Glomerular endothelial cell (primary cell): ENCODE results near the gene DIP2C. TPM values are rescaled to one million over a fixed set of nuclear protein-coding genes. Genes with fewer than 3 reads are reported as not detected.
"Not testable (repeated sequence)": the region's sequence is repeated elsewhere in the genome, so short reads cannot be mapped to it uniquely, and the experiment has no call there.

Source experiments
- DNase-seq: peaks from one replicate; pipeline ENCODE4 v3.0.0-alpha.2; 2011; ENCODE audit warnings: low read depth, low spot score; ENCODE audit errors: extremely low read depth
- total RNA-seq: library from RNA; depleted of rRNA; stranded (reverse); fragments of >200 nt; gene quantifications from 2 replicates; pipeline ENCODE4 v1.2.3, GENCODE V29; 2015

DIP2C gene
- total RNA-seq, 1 donor from 2014 or later = 16.5 TPM

DNA sequence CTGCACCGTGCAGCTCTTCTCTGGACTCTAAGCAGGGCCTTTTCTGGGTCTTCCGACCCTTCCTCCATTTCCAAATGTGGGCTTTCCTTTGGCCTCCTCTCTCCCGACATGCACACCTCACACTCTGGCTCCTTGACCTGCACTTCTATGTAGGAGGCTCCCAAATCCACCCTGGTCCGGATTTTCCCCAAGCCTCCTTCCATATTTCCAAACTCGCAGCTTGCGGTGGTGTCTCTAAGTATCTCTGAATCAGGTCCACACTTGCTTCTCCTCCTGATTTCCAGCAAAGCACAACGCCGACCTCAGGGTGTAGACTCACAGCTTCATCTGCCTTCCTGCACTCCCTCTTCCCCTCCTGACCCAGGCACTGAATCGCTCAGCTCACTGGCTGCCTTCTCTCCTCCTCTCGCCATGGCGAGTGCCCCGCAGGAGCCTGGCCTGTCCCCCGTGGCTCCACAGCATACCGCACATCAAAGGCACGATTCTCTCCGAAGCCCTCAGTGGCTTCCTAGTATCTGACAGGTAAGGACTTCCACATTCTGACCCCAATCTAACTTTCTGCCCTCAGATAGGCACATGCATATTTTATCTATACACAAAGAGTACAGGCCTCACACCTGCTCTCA lies 27.8 kb downstream of the DIP2C start:
- DNase-seq = no peak

DNA sequence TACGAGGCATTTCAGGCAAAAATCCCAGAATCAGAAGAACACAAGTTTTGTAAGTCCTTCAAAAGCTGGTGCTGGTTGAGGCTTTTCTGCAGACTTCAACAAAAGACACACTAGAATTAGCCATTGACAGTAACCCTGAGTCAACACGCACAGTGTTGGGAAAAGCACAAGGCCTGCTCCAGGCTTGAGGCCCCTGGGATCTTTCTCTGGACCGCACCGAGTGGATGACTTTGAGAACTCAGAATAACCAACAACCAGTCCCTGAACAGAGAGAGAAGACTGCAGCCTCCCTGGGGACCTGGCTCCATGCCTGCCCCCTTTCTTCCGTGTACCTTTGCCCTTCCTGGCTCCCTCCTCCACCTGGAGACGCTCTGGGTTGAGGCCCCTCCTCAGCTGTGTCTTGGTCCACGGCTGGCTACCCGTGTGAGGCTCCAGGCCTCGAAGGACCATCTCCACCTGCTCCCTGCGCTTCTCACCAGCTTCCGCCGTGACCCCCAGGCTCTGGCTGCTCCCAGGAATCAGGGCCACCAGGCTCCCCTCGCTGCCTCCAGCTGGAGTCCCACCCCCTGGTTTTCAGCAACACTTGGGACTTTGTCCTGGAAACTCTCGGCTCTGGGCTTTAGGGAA lies 28.4 kb downstream of the DIP2C start:
- DNase-seq = no peak

DNA sequence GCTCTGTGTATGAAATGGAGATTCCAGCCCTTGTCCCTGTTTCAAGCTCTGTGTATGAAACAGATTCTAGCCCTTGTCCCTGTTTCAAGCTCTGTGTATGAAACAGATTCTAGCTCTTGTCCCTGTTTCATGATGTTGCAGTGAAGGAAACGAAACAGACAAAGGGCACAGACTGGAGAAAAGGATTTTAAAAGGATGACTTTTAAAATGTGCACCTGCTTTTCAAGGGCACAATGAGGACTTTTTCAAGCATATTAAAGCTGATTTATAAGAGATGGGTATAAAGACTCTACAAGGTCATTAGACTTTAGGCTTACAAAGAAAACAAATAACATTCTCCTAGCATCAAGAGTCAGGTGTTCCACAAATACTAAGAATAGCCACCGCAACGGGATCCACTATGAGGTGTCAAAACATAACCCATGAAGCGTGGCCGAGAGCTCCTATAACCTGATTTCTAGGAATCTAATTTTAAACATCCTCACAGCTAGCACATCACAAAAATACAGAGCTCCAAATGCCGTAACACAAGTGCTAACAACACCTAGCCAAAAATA lies 29.0 kb downstream of the DIP2C start:
- no peak for DNase-seq

DNA sequence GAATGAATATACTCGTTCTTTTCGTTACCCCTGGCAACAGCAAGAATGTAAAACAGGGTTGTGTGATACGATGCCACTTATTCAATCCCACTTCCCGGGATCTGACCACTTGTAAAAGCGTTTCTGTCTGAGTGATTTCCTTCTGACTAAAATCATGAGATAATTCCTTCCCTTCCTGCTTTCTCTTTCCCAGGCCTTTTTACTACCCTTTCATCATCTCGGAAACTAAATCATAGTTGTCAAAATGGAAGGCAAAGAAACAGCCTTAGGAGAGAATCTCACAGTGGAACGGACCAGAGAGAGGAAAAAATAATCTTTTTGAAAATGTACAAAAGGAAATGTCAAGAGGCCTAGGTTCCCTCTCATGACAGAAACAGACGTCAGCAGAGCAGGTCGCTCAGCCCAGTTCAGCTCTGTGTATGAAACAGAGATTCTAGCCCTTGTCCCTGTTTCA lies 29.8 kb downstream of the DIP2C start:
- DNase-seq = peak; percentile 52

DNA sequence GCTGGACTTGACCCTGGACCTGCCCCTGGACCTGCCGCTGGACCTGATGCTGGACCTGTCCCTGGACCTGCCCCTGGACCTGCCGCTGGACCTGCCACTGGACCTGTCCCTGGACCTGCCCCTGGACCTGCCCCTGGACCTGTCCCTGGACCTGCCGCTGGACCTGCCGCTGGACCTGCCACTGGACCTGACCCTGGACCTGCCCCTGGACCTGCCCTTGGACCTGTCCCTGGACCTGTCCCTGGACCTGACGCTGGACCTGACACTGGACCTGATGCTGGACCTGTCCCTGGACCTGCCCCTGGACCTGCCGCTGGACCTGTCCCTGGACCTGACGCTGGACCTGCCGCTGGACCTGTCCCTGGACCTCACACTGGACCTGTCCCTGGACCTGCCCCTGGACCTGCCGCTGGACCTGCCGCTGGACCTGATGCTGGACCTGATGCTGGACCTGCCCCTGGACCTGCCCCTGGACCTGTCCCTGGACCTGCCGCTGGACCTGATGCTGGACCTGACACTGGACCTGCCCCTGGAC lies 31.6 kb downstream of the DIP2C start:
- DNase-seq = not testable (repeated sequence)

DNA sequence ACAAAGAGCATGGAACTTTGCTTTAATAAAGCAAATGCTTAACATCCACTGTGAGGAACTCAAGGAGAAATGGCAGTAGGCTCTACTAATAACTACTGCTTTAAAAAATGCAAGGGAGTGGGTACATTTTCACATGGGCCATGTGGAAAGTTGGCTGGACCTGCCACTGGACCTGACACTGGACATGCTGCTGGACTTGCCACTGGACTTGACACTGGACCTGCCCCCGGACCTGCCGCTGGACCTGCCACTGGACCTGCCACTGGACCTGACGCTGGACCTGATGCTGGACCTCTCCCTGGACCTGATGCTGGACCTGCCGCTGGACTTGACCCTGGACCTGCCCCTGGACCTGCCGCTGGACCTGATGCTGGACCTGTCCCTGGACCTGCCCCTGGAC lies 32.6 kb downstream of the DIP2C start:
- no peak for DNase-seq

DNA sequence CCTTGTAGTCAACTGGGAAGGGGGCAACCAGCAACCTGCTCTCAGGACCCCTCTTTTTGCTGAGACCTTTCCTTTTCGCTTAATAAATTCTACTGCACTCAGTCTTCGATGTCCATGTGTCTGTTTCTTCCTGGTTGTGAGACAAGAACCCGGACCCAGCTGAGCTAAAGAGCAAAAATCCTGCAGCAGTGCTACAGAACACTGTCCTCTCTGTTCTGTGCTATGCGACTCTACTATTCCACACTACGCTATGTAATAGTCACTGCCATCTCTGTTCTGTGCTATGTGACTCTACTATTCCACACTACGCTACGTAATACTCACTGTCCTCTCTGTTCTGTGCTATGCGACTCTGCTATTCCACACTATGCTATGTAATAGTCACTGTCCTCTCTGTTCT lies 34.3 kb downstream of the DIP2C start:
- no peak for DNase-seq

DNA sequence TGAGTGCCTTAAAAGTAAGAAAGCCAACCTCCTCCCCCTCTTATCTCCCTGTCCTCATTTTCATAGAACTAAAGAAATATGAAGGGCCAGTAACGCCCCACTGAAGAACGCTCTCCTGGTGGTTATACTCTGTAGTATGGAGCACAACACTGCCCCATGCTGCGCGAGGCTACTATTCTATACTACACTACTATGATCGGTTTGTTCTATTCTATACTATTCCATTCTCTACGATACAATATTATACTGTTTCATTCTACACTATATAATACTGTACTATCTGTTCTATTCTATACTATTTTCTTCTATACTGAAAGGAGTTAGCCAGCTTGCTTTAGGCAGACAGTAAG lies 34.8 kb downstream of the DIP2C start:
- DNase-seq = no peak

DNA sequence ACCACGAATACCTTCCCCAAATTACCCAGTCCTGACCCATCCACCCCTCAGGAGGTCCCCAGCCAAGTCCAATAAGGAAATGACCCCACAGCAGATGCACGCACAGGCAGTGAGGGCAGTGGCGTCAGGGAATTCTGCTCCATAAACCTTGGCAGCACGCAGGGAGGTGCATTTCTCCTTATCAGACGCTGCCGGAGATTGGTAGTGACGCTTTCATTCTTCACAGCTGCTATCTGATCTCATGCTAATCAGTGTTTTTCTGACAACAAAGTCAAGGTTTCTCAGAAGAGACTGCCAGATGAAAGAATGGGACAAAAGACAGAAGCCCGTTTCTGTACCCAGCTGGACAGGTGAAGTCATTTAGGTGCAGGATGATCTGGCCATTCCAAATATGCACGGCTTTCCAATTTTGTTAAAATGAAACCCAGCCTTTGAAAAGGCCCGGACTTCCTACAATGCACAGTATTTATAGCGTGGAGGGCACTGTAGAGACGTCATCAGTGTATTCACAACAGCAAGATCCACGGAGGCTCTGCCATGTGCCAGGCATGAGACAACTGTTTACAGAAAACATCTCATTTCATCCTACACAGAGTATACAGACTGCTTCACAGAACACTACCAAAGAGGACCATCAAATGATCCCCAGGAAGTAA lies 35.3 kb downstream of the DIP2C start:
- peak; percentile 34 for DNase-seq

DNA sequence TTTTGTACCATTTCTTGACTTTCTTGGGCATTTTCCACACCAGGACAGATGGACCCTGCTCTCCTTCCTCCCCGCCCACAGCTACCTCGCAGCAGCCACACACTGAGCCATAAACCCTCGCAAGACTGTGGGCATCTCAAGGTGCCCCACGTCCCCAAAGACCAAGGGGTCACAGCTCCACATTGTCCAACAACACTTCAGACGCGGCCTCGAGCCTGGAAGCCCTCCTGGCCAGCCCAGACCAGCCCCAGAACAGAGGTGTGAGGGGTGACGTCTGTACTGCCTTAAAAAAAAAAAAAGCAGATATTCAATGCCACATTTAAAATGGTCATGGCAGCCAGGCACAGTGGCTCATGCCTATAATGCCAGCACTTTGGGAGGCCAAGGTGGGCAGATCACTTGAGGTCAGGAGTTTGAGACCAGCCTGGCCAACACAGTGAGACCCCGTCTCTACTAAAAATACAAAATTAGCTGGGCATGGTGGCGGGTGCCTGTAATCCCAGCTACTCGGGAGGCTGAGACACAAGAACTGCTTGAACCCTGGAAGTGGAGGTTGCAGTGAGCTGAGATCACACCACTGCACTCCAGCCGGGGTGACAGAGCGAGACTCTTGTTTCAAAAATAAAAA lies 36.5 kb downstream of the DIP2C start:
- not testable (repeated sequence) for DNase-seq

DNA sequence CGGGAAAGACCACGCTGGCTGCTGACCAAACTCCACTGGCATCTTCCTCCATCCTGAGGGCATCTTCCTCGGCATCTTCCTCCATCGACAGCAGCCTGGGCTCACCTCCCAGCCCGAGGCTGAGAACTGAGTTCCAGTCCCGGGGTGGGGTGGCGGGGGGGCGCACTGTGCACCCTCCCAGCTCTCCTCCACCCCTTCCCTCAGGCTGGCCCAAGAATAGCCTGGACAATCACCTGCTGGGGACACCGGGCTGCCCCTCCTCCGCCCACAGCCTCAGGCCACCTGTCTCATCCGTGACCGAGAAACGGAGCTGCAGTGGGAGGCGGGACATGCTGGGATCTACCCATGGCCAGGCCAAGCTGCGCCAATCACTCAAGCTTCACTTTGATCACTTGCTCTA lies 37.2 kb downstream of the DIP2C start:
- no peak for DNase-seq

DNA sequence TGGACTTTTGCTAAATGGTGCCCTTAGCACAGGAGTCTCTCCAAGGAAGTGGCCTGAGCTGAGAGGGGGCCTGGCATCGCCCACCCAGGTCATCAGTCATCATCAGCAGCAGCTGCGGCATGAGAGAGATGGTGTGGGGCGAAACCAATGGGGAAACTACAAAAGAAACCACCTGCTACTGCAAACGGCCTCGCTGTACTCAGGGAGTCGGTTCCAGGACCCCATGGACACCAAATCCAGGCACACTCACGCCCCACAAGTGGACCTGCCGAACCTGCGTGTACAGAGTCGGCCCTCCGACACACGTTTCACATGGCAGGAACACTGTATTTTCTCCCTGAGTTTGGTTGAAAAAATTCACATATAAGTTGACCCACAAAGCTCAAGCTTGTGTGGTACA lies 37.8 kb downstream of the DIP2C start:
- no peak for DNase-seq

DNA sequence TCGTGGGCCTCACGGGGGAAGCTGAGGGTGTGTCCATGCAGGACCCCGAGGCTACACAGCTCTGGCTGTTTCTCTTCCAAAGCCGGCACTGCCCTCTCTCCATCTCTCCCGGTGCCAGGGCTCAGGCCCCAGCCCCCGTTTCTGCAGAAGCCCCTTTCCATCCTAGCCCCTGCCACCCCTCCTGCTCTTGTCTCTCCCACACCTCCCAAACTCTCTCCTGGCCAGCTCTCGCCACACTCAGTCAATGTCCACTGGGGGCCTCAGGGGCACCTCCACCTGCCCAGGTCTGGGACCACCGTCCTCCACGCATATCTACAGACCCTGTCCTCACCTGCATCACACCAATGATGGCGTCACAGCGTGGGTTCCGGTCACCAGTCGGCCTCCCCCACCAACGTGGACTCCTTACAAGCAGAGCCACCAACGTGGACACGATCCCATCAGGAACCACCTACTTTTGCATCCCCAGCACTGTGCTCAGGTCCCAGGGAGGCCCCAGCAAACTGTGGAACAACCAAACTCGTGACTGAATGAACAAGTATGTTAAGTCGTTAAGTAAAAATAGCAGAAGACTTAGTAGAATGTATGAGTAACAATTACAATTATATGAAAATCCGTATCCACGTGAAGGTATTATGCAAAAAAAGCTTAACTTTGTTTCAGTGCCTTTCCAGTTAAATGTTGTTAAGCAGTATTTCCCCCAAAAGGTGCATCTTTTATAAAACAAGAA lies 38.4 kb downstream of the DIP2C start:
- DNase-seq = no peak

DNA sequence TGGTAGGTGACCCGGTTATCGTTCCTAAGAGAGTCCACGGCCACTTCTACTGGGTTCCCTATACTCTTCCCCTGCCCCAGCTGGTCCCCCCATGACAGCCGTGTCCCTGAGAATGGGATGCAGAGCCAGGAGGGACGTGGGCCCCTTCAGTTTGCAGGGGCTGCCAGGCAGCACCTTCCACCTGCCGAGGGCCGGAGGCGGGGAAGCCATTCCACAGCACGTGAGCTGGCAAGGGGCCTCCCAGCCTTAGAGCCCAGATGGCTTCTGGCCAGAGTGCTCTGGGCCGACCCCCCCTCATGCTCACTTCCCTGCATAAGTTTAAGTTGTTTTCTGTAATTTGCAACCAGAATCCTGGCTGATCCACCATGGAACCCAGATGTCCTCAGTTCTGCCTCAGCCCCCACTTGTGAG lies 39.0 kb downstream of the DIP2C start:
- no peak for DNase-seq

DNA sequence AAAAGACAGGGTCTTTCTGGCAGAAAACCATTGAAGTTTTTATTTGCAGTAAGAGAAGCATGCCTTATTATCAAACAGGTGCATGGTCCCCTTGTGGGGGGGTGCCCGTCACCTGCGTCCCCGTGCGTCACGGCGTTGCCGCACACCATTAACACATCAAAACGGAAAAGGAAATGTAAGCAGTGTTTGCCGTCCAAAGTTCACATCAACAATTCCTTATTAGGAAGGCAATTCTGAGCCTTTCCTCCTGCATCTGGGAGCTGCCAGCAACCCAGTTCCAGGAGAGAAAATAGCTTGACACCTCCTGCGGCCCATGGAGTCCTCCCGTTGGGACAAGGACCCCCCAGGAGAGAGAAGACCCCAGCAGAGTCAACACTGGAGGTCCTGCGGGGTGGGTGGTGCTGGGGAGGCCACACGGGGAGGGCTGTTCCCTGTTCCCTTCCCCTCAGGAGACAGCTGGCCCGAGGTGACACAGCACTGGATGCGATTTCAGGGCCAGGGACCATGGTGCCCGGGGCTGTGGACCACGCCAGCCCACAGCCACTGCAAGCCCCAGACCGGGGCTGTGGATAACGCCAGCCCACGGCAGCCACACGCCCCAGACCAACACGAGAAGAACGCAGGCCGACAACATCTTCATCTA lies 39.5 kb downstream of the DIP2C start:
- peak; percentile 58 for DNase-seq

DNA sequence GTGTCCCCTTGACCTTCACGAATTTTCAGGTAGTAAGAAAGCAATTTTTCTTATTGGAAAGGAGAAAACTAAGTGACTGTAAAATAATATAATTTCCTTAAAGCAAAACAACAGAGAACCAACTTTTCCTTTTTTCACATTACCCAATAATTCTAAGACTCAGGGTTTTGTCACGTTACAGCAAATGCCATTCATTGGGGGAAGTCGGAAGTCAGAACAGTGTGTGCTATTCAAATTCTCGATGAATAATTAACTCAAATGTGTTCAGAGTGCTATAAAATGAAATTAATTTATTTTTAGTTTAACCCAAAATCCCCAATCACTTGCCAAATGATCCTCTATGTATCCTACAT lies 40.0 kb downstream of the DIP2C start:
- no peak for DNase-seq

DNA sequence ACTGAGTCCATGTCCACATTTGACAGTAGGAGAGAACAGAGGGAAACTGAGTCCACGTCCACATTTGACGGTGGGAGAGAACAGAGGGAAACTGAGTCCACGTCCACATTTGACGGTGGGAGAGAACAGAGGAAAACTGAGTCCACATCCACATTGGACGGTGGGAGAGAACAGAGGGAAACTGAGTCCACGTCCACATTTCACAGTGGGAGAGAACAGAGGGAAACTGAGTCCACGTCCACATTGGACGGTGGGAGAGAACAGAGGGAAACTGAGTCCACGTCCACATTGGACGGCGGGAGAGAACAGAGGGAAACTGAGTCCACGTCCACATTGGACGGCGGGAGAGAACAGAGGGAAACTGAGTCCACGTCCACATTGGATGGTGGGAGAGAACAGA lies 42.4 kb downstream of the DIP2C start:
- not testable (repeated sequence) for DNase-seq

DNA sequence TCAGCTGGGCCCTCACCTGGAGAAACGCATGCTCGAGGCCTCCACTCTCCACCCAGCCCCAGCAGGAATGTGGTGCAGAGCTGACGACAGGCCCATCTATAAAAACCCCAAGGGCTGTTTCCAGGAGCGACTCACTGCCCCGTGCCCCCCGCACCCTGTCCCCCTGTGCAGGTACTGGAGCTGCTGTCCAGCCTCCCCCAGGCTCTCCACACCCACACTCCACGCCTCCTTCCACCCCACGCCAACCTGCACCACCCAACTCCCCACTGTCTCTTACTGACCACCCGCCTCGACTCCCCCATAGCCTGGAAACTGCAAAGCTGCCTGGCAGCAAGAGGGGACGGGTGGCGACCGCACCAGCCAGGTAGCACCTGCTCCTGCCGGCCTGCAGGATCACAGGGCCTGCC lies 43.3 kb downstream of the DIP2C start:
- DNase-seq = no peak

DNA sequence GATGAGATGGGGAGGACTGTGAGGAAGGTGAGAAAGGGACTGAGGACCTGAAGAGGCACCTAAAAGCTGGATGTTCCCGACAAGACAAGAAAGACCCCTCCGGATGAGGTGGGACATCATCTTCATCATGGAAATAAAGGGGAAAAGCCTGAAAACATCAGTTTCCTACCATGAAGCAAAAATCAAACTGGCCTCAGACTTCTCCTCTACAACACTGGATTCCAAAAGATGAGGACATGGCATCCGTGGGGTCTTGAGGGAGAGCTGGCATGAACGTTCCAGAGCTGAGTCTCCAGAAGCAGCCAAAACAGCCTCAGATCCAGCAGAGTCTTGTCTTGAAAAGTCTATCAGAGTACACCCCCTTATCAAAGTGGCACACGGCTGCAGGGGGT lies 44.5 kb downstream of the DIP2C start:
- DNase-seq = no peak
